MCF 10A (cell line): ENCODE data around the gene SLC10A1. TPM values are rescaled to one million over a fixed set of nuclear protein-coding genes. Genes with fewer than 3 reads are reported as not detected.

Source experiments
- BruUV-seq: library from RNA; stranded (reverse); fragments of 400-500 nt; replicated peaks from 2 replicates; lab custom pipeline; 2021; lab: Mats Ljungman, UMichigan
- CTCF ChIA-PET: fragments of 300-600 bp; sonication (Branson Sonifier 250); formaldehyde crosslinking; extraction: SDS; loops from one replicate; lab custom pipeline; 2021; ENCODE audit warnings: antibody characterized with exemption, inconsistent platforms; lab: Yijun Ruan, JAX
- POLR2A ChIA-PET: fragments of 300-600, 350-650 bp; sonication (Branson Sonifier 250); formaldehyde crosslinking; extraction: SDS; loops from one replicate; lab custom pipeline; 2020; ENCODE audit warnings: antibody characterized with exemption, inconsistent platforms; lab: Yijun Ruan, JAX
- DNase-seq: peaks from one replicate; pipeline ENCODE4 v3.0.0-alpha.2; 2018; ENCODE audit not compliant: unreplicated experiment
- H3K27ac Mint-ChIP-seq: one replicate; pipeline ENCODE4 v1.8.0; 2022; ENCODE audit warnings: mild to moderate bottlenecking, low read depth, mixed read lengths; ENCODE audit not compliant: unreplicated experiment
- H3K27me3 Mint-ChIP-seq: one replicate; pipeline ENCODE4 v1.8.0; 2022; ENCODE audit warnings: mixed read lengths; ENCODE audit not compliant: insufficient read depth, unreplicated experiment
- H3K36me3 Mint-ChIP-seq: one replicate; pipeline ENCODE4 v1.8.0; 2022; ENCODE audit warnings: mild to moderate bottlenecking, moderate library complexity, mixed read lengths; ENCODE audit not compliant: insufficient read depth, unreplicated experiment
- H3K4me1 Mint-ChIP-seq: one replicate; pipeline ENCODE4 v1.8.0; 2022; ENCODE audit warnings: mixed read lengths; ENCODE audit not compliant: insufficient read depth, unreplicated experiment
- H3K4me3 Mint-ChIP-seq: one replicate; pipeline ENCODE4 v1.8.0; 2022; ENCODE audit warnings: mild to moderate bottlenecking, moderate library complexity, mixed read lengths; ENCODE audit not compliant: unreplicated experiment
- H3K9me3 Mint-ChIP-seq: one replicate; pipeline ENCODE4 v1.8.0; 2022; ENCODE audit warnings: mixed read lengths; ENCODE audit not compliant: unreplicated experiment
- CTCF ChIP-seq: fragments of 200-600 bp; IDR thresholded peaks from one replicate; pipeline ENCODE4 v1.8.0; 2022; ENCODE audit warnings: antibody characterized with exemption, mild to moderate bottlenecking; ENCODE audit not compliant: unreplicated experiment
- intact Hi-C: fragments of 100-400 bp; cut with micrococcal nuclease; formaldehyde crosslinking; loops from 2 replicates; pipeline ENCODE4 v1.14.1; 2022
- total RNA-seq: library from RNA; stranded (reverse); gene quantifications from 2 replicates; pipeline ENCODE4 v1.2.3, GENCODE V29; 2022

SLC10A1 gene
- total RNA-seq, 1 experiment from 2014 or later, result not detected

- intact Hi-C loops, result no loop called here
- Mint-ChIP-seq H3K27ac (no peak overlapping the region), H3K36me3 (peaks cover 64% of the 10 kb centered on the region), H3K4me3 (no peak overlapping the region), H3K27me3 (no peaks in the 10 kb centered on the region), H3K9me3 (no peaks in the 10 kb centered on the region), H3K4me1 (no peaks in the 10 kb centered on the region)
- no peak for DNase-seq
- ChIA-PET POLR2A (interaction anchor here (0.6 to 1.5 kb wide), 4 partner anchors 9 to 219 kb away, joined by 3 to 11 read pairs (median 4); partner anchors contain the start of gene SRSF5), CTCF (no interaction called here)
- TF ChIP-seq CTCF, result no peak
- no TSS peak for BruUV-seq
Observed at GRCh38 chr14:69779088-69779487, 18.0 kb downstream of the SLC10A1 start.

GRCh38 chr14:69776875-69777453, 20.1 kb downstream of the SLC10A1 start:
- TF ChIP-seq CTCF, result no peak
- CTCF ChIA-PET, result interaction anchor here (0.6 kb wide), 1 partner anchor 202 kb away, joined by 4 read pairs; no protein-coding TSS in a partner anchor
- intact Hi-C loops, result no loop called here
- POLR2A ChIA-PET, result interaction anchor here (0.6 to 2.6 kb wide), 2 partner anchors 10 to 553 kb away, joined by 4 to 19 read pairs; partner anchors contain the start of gene SRSF5
- no peak for DNase-seq
- H3K4me3 Mint-ChIP-seq, result no peak overlapping the region
- no TSS peak for BruUV-seq
- peaks cover 85% of the 10 kb centered on the region for H3K36me3 Mint-ChIP-seq
- H3K27ac Mint-ChIP-seq, result no peak overlapping the region
- H3K9me3 Mint-ChIP-seq, result no peaks in the 10 kb centered on the region
- no peaks in the 10 kb centered on the region for H3K4me1 Mint-ChIP-seq
- H3K27me3 Mint-ChIP-seq, result no peaks in the 10 kb centered on the region

- CTCF ChIA-PET, result no interaction called here
- no TSS peak for BruUV-seq
- Mint-ChIP-seq H3K9me3 (no peaks in the 10 kb centered on the region), H3K4me3 (no peak overlapping the region), H3K27ac (no peak overlapping the region), H3K36me3 (peaks cover 100% of the 10 kb centered on the region), H3K4me1 (no peaks in the 10 kb centered on the region), H3K27me3 (no peaks in the 10 kb centered on the region)
- POLR2A ChIA-PET, result interaction anchor here (2.6 kb wide), 1 partner anchor 8 kb away, joined by 19 read pairs; the partner anchor contains the start of gene SRSF5
- DNase-seq, result no peak
- intact Hi-C loops, result no loop called here
- no peak for TF ChIP-seq CTCF
Observed at GRCh38 chr14:69775012-69775411, 22.0 kb downstream of the SLC10A1 start.

- ChIA-PET POLR2A (interaction anchor here (0.6 to 0.7 kb wide), 2 partner anchors 248 to 1957 kb away, joined by 3 read pairs; partner anchors contain the start of gene ZFYVE26), CTCF (interaction anchor here (0.6 to 0.7 kb wide), 4 partner anchors 13 to 930 kb away, joined by 3 read pairs; no protein-coding TSS in a partner anchor)
- Mint-ChIP-seq H3K27me3 (no peaks in the 10 kb centered on the region), H3K4me1 (peaks cover 8% of the 10 kb centered on the region), H3K36me3 (peaks cover 100% of the 10 kb centered on the region), H3K4me3 (no peak overlapping the region), H3K27ac (no peak overlapping the region), H3K9me3 (no peaks in the 10 kb centered on the region)
- TF ChIP-seq CTCF, result no peak
- intact Hi-C loops, result no loop called here
- DNase-seq, result no peak
- no TSS peak for BruUV-seq
Observed at GRCh38 chr14:69773571-69774276, 23.3 kb downstream of the SLC10A1 start.
